HG03432 (cell line): ENCODE measurements around the gene OR56B4.
"Not testable (repeated sequence)": the region's sequence is repeated elsewhere in the genome, so short reads cannot be mapped to it uniquely, and the experiment has no call there.

Experiments
- ATAC-seq: cut with Tn5 transposase; IDR thresholded peaks from one replicate; pipeline ENCODE4 v1.9.1; 2021; ENCODE audit warnings: mild to moderate bottlenecking, moderate library complexity; ENCODE audit not compliant: unreplicated experiment

Gene OR56B4

DNA sequence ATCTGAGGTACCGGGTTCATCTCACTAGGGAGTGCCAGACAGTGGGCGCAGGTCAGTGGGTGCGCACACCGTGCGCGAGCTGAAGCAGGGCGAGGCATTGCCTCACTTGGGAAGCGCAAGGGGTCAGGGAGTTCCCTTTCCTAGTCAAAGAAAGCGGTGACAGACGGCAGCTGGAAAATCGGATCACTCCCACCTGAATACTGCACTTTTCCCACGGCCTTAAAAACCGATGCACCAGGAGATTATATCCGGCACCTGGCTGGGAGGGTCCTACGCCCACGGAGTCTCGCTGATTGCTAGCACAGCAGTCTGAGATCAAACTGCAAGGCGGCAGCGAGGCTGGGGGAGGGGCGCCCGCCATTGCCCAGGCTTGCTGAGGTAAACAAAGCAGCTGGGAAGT is 36.3 kb downstream of the OR56B4 start:
- ATAC-seq = not testable (repeated sequence)

DNA sequence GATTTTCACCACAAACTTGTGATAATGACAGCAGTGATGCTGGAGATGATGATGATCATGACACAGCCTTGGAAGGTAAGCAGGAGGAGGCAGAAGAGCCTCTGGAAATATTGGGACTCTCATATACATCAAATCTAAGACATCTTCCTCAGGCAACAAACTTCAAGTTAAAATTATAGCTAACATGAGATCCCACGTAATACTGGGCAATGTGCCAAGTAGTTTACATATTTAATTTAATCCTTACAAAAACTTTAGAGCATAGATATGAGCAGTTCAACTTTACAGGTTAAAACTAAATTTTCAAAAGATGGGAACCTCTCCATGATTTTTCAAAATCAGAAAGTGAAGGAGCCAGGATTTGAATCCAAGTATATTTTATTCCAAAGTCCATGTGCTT is 43.6 kb downstream of the OR56B4 start:
- ATAC-seq = no peak

DNA sequence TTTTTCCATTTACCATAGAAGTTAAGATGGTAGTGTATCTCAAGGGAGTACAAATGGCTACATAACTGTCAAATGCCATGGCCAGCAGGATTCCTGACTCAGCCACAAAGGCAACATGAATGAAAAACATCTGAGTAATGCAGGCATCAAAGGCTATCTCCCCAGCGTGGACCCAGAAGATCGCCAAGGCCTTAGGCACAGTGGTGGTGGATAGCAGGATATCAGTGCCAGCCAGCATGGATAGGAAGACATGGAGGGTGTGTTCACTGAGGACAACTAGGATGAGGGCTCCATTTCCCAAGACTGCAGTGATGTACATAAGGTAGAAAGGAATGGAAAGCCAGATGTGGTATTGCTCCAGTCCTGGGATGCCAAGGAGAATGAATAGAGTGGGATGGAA is 44.6 kb downstream of the OR56B4 start:
- ATAC-seq = no peak

DNA sequence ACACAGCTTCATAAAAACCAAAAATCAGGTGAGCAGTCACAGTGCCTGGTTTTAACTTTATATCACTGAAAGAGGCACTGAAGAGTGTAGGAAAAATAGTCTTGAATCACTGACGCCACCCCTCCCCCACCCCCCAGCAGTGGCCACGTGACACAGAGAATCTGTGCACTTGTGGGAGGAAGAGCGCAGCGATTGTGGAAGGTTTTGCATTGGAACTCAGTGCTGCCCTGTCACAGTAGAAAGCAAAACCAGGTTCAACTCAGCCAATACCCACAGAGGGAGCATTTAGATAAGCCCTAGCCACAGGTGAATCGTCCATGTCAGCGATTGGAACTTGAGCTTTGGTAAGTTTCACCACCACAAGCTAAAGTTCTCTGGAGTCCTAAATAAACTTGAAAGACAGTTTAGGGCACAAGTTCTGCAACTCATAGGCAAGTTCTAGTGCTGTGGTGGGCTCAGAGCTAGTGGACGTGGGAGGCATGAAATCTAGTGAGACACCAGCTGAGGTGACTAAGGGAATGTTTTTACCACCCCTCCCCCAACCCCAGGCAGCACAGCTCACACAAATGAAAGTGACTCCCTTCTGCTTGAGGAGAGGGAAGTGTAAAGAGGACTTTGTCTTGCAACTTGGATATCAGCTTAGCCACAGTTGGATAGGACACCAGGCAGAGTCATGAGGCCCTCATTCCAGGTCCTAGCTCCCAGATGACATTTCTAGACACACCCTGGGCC is 49.3 kb downstream of the OR56B4 start:
- no peak for ATAC-seq
